ENCODE data around the gene CHEK2. TPM values are rescaled to one million over a fixed set of nuclear protein-coding genes. Genes with fewer than 3 reads are reported as not detected.

Gene CHEK2
- total and polyA plus RNA-seq, 8 donors, result 12.5 to 27.1 (median 19.7) TPM

DNA sequence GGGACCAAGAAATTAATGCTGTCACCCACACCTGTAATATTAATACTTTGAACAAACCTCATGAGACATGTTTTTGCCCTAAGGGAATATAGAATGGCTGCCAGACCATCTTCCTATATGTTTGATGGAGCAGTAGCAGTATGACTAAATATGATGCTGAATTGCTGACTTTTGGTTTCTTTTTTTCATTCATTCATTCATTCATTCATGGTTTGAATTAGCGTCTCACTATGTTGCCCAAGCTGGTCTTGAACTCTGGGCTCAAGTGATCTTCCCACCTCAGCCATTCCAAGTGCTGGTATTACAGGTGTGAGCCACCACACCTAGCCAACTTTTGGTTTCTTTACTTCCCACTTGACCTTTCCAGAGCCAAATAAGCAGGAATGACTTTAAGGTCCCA lies 38.7 kb upstream of the CHEK2 start:
- intact Hi-C loops (cut with DNase I), result no loop called here
- Histone ChIP-seq H3K27ac (no peak overlapping the region), H3K9me3 (no peaks in the 10 kb centered on the region), H3K36me3 (peaks cover 0 to 83% of the 10 kb centered on the region in 2 donors), H3K4me1 (peaks cover 35 to 48% of the 10 kb centered on the region in 2 donors), H3K4me3 (no peak overlapping the region), H3K27me3 (no peaks in the 10 kb centered on the region)
- ATAC-seq (no peak), DNase-seq (no peak)
- TF ChIP-seq, protein P1, sequence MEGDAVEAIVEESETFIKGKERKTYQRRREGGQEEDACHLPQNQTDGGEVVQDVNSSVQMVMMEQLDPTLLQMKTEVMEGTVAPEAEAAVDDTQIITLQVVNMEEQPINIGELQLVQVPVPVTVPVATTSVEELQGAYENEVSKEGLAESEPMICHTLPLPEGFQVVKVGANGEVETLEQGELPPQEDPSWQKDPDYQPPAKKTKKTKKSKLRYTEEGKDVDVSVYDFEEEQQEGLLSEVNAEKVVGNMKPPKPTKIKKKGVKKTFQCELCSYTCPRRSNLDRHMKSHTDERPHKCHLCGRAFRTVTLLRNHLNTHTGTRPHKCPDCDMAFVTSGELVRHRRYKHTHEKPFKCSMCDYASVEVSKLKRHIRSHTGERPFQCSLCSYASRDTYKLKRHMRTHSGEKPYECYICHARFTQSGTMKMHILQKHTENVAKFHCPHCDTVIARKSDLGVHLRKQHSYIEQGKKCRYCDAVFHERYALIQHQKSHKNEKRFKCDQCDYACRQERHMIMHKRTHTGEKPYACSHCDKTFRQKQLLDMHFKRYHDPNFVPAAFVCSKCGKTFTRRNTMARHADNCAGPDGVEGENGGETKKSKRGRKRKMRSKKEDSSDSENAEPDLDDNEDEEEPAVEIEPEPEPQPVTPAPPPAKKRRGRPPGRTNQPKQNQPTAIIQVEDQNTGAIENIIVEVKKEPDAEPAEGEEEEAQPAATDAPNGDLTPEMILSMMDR (IDR thresholded peaks at IDR 0.05), result no peak

DNA sequence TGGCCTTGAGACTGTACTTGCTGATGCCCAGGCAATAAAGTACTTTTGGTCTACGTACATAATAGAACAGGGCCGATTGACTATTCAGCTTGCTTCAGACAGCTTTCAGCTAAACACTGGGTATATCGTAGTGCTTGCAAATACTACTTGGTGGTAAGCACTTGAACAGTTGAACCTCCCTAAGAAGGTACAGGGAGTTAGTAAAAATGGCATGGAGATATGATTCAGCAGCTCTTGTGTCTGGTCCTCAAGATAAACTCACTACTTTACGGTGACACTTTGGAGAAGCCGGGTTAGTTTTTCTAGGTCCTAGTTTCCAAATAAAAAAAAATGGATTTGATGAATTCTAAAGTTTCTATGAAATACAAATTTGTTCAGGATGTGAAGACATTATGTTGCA lies 38.2 kb upstream of the CHEK2 start:
- intact Hi-C loops (cut with DNase I), result no loop called here
- ATAC-seq (peak; percentile 55), DNase-seq (no peak)
- peak overlapping the region; percentile 20 to 39 for H3K27ac ChIP-seq
- no peak overlapping the region for H3K4me3 ChIP-seq
- peaks cover 36 to 52% of the 10 kb centered on the region in 2 donors for H3K4me1 ChIP-seq
- TF ChIP-seq, protein P1 (IDR thresholded peaks at IDR 0.05), result no peak
- H3K27me3 ChIP-seq, result no peaks in the 10 kb centered on the region
- peaks cover 0 to 82% of the 10 kb centered on the region in 2 donors for H3K36me3 ChIP-seq
- H3K9me3 ChIP-seq, result no peaks in the 10 kb centered on the region

DNA sequence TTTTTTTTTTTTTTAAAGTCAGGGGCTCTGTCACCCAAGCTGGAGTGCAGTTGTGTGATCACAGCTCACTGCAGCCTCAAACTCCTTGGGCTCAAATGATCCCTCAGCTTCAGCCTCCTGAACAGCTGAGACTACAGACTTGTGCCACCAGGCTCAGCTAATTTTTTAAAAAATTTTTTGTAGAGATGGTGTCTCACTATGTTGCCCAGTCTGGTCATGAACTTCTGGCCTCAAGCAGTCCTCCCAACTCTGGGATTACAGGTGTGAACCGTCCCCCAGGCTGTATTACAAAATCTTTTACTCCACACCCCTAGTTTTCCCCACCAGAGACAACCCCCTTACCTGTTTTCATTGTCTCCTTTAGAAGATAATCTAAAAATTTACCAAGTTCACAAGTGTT lies 32.8 kb upstream of the CHEK2 start:
- Histone ChIP-seq H3K27ac (no peak overlapping the region), H3K9me3 (peaks cover 0 to under 1% of the 10 kb centered on the region in 2 donors), H3K36me3 (peaks cover 0 to 39% of the 10 kb centered on the region in 2 donors), H3K4me1 (peaks cover 14 to 39% of the 10 kb centered on the region in 2 donors), H3K27me3 (no peaks in the 10 kb centered on the region), H3K4me3 (peak overlapping the region in 1 of 2 donors; percentile 74)
- TF ChIP-seq, protein P1 (IDR thresholded peaks at IDR 0.05), result no peak
- ATAC-seq (no peak), DNase-seq (no peak)
- intact Hi-C loops (cut with DNase I), result no loop called here

DNA sequence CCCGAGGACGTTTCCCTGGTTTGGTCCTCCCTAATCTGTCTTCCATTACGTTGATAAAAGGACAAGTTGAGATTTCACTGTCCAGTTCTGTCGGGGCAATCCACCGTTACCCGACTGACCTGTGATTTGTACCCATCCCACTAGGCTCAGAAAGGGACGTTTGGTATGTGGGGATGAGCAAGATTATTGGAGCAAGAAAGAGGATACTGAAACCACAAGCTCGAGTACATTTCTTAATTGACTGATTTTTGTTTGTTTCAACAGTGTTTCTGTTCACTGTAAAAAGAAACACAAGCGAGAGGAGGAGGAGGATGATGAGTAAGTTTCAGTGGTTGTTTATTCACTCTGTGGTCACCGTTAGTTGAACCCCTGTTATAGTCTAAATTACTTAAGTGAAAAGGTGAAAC lies 31.8 kb upstream of the CHEK2 start:
- intact Hi-C loops (cut with DNase I), result no loop called here
- TF ChIP-seq, protein P1 (IDR thresholded peaks at IDR 0.05), result no peak
- H3K4me3 ChIP-seq, result peak overlapping the region; percentile 66 to 74
- H3K9me3 ChIP-seq, result peaks cover 0 to 7% of the 10 kb centered on the region in 2 donors
- peaks cover 8 to 30% of the 10 kb centered on the region in 2 donors for H3K4me1 ChIP-seq
- ATAC-seq (no peak), DNase-seq (peak in 1 of 4 donors; percentile 11)
- H3K27me3 ChIP-seq, result no peaks in the 10 kb centered on the region
- H3K27ac ChIP-seq, result peak overlapping the region; percentile 94 to 100
- H3K36me3 ChIP-seq, result peaks cover 0 to 38% of the 10 kb centered on the region in 2 donors

DNA sequence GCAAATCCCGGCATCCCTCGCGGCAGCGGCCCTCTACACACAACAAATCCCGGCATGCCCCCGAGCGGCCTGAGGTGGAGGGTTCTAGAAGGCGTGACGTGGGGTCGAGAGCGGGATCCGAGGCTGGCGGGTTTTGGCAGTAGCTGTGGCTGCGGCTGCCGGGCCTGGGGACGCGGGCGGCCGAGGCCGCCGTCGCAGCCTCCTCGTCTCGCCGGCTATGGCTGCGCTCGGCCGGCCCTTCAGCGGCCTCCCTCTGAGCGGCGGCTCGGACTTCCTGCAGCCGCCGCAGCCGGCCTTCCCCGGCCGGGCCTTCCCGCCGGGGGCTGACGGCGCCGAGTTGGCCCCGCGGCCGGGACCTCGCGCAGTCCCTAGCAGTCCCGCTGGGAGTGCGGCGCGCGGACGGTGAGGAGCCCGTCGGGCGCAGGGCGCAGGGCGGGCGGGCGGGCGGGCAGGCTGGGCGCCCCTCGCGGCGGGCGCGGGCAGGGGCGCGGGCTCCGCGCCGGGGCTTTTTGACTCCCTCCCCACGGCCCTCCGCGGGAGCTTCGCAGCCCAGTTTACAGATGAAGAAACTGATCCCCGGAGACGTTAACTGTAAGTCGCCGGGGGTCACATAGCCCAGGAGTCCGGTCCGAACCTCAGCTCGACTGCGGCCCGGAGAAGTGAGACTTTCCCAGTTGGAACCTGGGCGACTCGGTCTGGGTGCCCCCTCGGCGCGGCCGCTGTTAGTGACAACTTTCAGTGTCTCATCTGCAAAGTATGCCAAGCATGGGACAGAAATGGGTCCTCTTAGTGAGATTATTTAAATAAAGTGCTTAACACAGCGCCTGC lies 31.2 kb upstream of the CHEK2 start, which contains the start of gene CCDC117:
Gene CCDC117, plus strand, starts transcription at position 63 of the 828 bp plus-strand sequence. Its CDS starts 155 bp downstream, at position 218.
- ATAC-seq, result peak; percentile 98
- peak within 1 kb of the TSS; percentile 66 to 74 for H3K4me3 ChIP-seq
- intact Hi-C loops (cut with DNase I), result no loop called here

More for the DNA sequence above, 31.2 kb upstream of the CHEK2 start, which contains the start of gene CCDC117:
- Histone ChIP-seq H3K27ac (peak within 1 kb of the TSS; percentile 94 to 100), H3K36me3 (peaks cover 0 to 33% of the 10 kb centered on the region in 2 donors), H3K27me3 (no peaks in the 10 kb centered on the region), H3K4me1 (peaks cover 7 to 30% of the 10 kb centered on the region in 2 donors), H3K9me3 (peaks cover 0 to 7% of the 10 kb centered on the region in 2 donors)
- TF ChIP-seq, protein P1 (IDR thresholded peaks at IDR 0.05), result no peak
- DNase-seq, result peak; percentile 94 to 98 (median 97)
